Left ventricle myocardium superior (tissue), 1 donor: Measurements from ENCODE around the gene CTNNA3. TPM values are rescaled to one million over a fixed set of nuclear protein-coding genes. Genes with fewer than 3 reads are reported as not detected.
A peak's percentile ranks its signal among the peaks of the same experiment; 100 is the strongest.
"Not testable (repeated sequence)": the region's sequence is repeated elsewhere in the genome, so short reads cannot be mapped to it uniquely, and the experiment has no call there.

ENCODE experiments used
- ATAC-seq: fragments of 200-7000 bp; cut with Tn5 transposase; one replicate; pipeline ENCODE4 v1.9.1; 2020; ENCODE audit warnings: mild to moderate bottlenecking, moderate library complexity
- DNase-seq: peaks from one replicate; pipeline ENCODE4 v3.0.0-alpha.2; 2020
- intact Hi-C: fragments of 100-400 bp; cut with micrococcal nuclease; formaldehyde crosslinking; loops from one replicate; pipeline ENCODE4 v1.11.0; 2022
- total RNA-seq: library from RNA; stranded (reverse); fragmentation: NEBNext Ultra II Directional; extraction: Animal tissue kit (Norgen Biotek cat#: 25700); gene quantifications from one replicate; pipeline ENCODE4 v1.2.1, GENCODE V29; 2021
- donor health status: DM: no; HTN: yes; CAD: no; lungs with severe emphysema.

CTNNA3 gene
- total RNA-seq, 1 donor from 2014 or later, result 130 TPM

DNA sequence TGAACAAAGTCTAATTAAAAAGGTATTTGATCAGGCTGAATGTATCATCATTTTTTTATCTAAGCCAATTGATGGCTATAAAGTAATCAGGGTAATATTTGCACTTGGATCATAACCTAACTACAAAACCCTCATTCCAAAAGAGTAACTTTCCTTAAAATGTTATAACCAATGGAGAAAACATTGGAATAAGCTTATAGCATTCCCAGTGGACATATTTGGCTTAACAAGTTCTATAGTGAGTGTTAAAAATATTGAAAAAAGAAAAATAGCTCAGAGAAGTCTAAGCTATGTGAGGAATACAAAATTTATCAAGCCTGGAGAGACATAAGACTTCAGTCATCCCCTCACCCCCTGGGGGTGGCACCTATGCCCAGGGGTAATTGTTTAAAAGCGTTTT lies 411.4 kb downstream of the CTNNA3 start:
- ATAC-seq (no peak), DNase-seq (no peak)
- intact Hi-C loops, result no loop called here

DNA sequence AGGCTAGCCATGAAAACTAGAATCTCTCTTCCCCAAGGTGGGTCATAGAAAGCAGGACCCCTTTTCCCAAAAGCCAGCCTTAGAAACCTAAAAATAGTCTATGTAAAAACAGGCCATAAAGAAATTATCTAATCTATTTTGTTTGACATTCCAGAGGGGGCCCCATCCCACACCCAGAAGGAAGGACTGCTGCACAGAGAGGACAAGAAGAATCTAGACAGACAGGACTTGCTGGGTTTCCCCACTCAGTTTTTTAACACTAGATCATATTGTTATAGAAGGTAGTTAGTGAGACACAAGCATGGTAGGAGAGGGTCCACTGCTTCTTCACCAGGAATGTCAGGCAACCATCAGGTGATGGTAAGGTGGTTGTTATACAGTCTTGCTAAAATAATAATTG lies 413.1 kb downstream of the CTNNA3 start:
- DNase-seq (no peak), ATAC-seq (no peak)
- intact Hi-C loops, result no loop called here

DNA sequence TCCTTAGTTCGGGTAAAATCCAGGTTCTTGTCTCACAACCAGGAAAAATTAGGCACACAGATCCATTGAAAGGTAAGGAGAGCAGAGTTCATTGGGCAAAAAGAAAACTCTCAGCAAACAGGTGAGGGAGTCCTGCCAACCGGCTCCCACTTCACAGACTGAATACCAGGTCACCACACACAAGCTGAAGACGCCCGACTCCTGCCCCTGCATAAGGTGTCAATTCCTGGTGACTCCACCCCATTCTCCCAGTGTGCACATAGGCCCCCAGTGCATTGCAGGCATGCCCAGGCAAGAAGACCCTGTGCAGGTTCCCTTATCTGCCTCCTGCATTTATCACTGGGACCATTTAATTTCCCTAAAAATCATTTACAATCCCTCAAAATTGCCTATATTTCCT lies 415.6 kb downstream of the CTNNA3 start:
- intact Hi-C loops, result no loop called here
- ATAC-seq (no peak), DNase-seq (no peak)

DNA sequence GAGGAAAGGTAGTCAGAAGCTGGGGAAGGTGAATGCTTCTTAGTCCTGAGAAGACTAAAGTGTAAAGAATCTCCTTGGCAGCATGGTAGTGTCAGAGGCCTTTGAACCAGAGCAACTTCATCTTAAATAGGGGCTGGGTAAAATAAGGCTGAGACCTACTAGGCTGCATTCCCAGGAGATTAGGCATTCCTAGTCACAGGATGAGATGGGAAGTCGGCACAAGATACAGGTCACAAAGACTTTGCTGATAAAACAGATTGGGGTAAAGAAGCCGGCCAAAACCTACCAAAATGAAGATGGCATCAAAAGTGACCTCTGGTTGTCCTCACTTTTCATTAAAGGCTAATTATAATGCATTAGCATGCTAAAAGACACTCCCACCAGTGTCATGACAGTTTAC lies 418.6 kb downstream of the CTNNA3 start:
- intact Hi-C loops, result no loop called here
- no peak for DNase-seq
- ATAC-seq, result no peak

DNA sequence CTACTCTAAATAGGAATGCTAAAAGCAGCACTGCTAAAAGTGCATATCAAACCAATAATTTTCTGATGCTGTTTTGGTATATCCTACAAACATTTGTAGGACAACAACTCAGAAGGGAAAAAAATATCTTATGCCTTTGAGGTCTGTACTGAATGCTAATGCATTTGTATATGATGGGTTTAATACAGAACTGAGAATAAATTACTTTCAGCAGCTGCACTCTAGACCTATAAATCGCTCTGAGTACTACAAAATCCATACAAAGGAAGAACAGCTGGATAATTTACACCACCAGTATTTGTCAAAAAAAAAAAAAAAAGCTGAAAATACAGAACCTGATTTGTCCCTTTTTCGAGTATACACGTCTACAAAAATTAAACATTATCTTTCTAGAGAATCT lies 426.2 kb downstream of the CTNNA3 start:
- DNase-seq, result no peak
- ATAC-seq, result no peak
- intact Hi-C loops, result no loop called here

DNA sequence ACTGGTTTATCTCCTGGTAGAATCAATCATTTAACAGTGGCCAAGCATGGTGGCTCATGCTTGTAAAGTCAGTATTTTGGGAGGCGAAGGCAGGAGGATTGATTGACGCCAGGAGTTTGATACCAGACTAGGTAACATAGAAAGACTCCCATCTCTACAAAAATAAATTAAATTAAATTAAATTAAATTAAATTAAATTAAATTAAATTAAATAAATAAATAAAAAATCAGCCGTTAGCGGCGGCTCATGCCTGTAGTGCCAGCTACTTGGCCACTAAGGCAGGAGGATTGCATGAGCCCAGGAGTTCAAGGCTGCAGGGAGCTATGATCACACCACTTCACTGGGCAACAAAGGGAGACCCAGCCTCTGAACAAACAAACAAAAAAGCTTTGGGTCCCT lies 427.8 kb downstream of the CTNNA3 start:
- intact Hi-C loops, result no loop called here
- ATAC-seq (no peak), DNase-seq (no peak)

DNA sequence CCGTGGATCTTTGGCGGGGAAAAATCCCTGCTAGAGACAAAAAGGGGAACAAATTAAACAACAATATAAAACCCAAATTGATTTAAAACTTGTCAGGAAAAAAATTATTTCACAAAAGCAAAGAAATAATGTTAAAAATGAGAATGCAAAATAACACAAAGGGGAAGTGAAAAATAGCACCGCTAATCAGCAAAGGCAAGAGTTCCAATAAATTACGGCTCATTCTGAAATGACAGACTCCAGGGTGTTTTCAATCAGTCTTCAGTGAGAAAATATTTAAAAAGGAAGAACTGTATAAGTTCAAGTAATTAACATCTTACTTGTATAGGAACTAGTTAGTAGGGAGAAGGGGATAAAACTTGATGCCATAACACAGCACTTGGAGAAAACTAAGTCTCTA lies 433.3 kb downstream of the CTNNA3 start:
- intact Hi-C loops, result no loop called here

DNA sequence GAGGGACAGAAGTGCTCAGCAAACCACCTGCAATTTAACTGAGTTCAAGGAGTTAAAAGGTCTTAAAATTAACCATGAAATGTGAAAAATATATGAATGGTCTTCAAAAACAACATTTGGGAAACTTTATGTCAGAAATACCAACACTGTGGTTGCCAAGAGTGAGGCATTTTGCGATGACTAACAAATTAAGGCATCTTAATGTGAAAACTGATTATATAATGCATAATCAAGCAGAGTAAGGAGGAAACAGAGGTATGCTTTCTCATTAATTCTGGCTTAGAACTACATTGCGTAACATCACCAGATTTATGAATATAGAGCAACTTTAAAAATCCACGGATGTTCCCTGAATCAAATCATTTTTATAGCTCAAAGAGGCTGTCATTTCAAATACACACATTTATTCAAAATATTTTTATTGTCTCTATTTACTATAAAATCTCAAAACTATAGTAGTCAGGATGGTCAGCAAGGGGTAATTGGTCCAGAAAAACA lies 434.6 kb downstream of the CTNNA3 start:
- no peak for DNase-seq
- intact Hi-C loops, result no loop called here
- ATAC-seq, result no peak

More for the DNA sequence above, 433.3 kb downstream of the CTNNA3 start:
- no peak for DNase-seq
- no peak for ATAC-seq

DNA sequence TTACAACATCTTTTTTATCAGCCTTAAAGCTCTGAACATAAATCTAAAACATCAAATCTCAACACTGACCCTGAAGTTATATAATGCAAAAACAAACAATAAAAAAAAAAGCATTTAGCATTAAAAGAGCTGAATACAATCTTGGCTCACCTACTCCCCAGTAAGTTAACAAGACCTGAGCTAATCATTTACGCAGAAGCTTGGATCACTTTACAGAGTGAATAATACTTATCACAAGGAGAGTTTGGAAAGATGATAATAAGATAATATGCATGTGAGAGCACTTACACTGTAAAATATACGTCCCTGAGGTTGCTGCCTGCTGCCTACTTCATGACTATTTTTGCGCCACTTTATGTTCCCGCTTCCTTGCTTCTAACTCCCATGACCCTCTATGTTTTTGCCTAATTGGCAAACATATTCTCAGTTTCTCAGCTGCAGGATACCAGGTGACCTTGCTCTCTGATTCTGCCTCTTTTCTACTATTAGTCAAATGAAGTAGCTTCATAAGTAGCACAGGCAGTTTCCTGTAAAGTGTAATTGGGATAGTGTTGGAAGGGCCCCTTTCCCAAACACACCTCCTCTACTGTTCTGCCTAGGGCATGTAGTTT lies 436.6 kb downstream of the CTNNA3 start:
- ATAC-seq, result no peak
- intact Hi-C loops, result no loop called here
- no peak for DNase-seq

DNA sequence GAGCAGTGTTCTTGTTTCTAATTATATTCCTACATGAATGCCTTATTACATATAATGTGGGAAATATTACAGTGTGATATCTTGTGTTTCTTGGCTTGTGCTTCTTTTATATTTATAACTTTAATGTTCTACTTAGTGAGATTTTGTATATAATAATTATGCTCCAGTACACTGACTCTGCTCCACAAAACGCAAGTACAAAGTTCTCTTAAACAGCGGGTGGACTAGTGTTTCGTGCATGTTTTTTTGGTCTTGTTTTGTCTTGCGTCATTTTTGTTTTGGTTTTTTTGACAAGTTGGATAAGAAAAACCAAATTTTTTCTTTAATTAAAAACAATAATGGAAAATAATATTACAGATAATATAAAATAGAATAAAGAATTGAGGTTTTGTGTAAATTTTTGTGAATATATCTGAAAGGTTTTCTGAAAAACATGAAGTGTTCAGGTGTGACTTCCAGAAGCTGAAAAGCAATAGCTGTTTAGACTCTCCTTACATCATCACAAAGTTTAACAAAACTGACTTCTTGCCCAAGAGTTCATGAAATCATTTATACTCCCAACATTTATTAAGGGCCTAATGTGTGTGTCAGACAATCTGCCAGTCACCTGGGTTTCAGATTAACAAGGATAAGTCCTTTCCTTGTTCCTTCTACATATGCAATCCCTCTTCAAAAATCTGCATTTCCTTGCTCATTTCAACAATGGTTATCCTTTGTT lies 438.4 kb downstream of the CTNNA3 start:
- no peak for DNase-seq
- no peak for ATAC-seq

DNA sequence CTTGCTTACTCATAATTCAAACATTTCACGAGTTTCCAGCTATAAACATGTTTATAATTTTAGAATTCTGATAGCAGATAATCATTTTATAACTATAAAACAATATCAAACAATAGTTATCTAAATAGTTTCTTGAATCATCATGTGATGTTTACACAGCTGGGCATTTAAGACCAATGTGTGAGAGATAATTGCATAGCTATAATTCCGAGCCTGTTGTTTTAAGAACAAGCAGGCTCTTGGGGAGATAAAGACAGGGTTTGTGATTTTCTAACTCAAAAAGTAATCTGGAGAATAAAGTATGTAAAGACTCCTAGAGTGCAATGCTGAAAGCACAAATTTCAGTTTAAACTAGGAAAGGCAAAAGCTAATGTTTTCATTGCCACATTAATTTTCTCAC lies 439.0 kb downstream of the CTNNA3 start:
- DNase-seq (no peak), ATAC-seq (no peak)
- intact Hi-C loops, result no loop called here

More for the DNA sequence above, 438.4 kb downstream of the CTNNA3 start:
- intact Hi-C loops, result no loop called here

DNA sequence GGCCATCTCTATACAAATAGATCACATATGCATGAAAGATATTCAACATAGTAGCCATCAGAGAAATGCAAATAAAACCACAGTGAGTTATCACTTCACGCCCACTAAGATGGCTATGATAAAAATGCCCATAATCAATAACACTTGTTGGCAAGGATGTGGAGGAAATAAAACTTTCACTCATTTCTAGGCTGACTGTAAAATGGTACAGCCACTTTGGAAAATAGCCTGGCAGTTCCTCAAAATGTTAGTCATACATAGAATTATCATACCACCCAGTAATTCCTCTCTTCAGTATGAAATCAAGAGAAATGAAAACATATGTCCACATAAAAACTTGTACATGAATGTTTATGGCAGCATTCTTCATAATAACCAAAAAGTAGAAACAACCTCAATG lies 445.3 kb downstream of the CTNNA3 start:
- ATAC-seq, result no peak
- intact Hi-C loops, result no loop called here

DNA sequence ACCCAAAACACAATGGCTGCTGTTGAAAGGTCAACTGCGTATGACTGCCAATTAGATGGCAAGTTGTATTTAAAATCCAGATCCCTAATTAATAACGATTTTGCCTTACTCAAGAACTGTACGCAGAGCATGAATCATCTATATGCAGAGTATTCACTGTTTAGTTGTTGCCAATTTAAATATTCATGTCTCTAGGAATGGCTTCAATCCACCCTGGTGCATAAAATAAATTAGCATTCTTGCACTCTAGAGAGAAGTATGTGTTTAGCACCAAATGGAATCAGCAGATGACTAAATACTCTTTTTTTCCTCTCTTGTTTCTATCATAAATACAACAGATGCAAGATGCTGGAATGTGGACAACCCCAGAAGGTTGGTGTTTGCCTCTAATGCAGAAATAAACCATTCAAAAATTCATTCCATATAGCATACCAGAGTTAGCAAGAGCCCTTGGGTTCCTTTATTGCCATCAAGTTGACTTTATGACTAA lies 449.9 kb downstream of the CTNNA3 start:
- no peak for DNase-seq
- ATAC-seq, result no peak
- intact Hi-C loops, result no loop called here

More for the DNA sequence above, 445.3 kb downstream of the CTNNA3 start:
- DNase-seq, result no peak

DNA sequence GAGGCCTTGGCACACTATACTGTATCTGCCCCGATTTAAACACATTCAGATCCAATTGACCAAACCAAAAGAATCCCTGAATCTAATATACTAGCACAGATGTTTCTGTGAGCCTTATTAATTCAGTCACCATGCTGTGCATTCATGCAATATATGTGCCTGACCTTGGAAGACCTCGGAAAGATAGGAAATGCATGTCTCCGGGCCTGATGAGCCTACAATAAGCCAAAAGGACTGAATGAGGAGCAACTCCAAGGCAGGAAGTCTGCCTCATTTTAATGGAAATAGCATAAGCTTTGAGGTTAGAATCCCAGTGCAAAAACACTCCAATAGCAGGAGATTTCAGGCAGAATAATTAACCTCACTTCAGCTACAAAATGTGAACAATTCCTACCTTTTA lies 453.5 kb downstream of the CTNNA3 start:
- no peak for ATAC-seq
- intact Hi-C loops, result no loop called here
- DNase-seq, result no peak

DNA sequence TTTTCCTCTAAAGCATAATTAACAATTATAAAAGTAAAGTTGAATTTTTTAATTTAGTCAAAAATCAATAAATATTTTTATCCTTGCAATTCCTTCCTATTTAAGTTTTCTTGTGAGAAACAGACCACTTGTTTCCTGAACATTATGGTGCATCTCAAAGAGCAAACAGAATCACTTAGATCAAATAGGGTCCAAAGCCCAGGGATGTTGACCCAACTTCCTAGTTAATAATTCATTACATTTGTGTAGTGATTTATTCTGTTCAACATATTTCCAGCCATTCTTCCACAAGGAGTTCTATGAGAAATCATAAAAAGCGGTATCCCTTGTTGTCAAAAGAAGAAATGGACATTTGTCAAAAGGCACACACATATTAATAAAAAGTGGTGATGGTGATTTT lies 454.5 kb downstream of the CTNNA3 start:
- DNase-seq, result no peak
- no peak for ATAC-seq
- intact Hi-C loops, result no loop called here

DNA sequence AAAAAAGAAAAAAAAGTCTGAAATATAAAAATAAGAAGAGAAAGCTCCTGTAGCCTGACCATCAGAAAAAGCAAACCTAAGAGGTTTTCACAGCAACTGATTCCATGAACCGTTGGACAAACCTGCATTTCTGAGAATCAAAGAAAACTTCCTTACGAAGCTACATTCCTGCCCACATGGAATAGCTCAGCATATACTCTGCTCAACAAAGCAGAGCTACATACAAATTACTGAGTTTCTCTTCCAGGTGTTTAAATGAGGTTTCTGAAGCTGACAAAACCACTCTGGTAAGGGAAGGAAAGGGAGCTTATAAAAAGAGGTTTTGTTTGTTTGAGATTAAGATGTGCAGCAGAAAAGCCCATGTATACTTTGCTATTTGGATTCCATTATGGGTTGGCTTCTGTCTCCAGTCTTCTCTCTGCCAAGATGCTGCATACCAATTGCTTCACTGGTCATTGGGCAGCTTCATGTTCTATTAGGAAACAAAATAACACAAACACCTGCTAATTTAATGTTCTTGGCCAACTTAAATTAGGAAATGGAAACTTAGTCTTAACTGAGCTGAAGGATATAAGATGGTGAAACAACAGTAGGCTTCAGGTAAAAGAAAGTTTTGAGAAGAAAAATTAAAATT lies 456.0 kb downstream of the CTNNA3 start:
- DNase-seq, result no peak
- peak; percentile 44 for ATAC-seq
- intact Hi-C loops, result no loop called here

DNA sequence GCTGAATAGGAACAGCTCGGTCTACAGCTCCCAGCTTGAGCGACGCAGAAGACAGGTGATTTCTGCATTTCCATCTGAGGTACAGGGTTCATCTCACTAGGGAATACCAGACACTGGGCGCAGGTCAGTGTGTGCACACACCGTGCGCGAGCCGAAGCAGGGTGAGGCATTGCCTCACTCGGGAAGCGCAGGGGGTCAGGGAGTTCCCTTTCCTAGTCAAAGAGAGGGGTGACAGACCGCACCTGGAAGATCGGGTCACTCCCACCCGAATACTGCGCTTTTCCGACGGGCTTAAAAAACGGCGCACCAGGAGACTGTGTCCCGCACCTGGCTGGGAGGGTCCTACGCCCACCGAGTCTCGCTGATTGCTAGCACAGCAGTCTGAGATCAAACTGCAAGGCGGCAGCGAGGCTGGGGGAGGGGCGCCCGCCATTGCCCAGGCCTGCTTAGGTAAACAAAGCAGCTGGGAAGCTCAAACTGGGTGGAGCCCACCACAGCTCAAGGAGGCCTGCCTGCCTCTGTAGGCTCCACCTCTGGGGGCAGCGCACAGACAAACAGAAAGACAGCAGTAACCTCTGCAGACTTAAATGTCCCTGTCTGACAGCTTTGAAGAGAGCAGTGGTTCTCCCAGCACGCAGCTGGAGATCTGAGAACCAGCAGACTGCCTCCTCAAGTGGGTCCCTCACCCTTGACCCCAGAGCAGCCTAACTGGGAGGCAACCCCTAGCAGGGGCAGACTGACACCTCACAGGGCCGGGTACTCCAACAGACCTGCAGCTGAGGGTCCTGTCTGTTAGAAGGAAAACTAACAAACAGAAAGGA lies 465.1 kb downstream of the CTNNA3 start:
- DNase-seq, intact Hi-C loops, ATAC-seq: not testable (repeated sequence)

DNA sequence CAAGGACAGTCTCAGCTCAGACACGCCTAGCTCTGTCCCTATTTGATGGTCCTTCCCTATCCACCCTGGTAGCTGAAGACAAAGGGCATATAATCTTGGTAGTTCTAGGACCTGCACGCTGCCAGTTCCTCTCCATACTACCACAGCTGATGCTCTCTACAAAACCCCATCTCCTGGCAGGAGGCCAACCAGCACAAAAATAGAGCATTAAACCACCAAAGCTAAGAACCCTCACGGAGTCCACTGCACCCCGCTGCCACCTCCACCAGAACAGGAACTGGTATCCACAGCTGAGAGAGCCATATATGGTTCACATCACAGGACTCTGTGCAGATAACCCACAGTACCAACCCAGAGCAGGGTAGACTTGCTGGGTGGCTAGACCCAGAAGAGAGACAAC lies 470.8 kb downstream of the CTNNA3 start:
- intact Hi-C loops, result no loop called here
- no peak for DNase-seq
- no peak for ATAC-seq

DNA sequence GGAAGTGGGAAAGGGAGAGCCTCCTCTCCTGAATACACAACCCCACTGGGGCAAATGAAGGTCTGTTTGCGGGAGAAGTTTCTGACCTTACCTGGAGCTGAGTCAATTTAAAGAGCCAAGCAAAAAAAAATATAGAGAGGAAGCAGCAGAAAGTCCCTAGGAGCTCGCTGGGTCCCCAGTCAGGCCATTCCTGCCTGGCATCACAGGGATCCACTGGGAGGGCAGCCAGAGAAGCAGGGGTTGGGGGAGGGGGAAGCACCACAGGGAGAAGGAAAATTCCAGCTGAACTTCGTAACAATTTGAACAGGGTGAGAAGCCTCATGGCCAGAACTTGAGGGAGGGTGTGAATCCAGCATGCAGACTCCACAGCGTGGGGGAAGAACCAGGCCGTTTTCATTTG lies 471.4 kb downstream of the CTNNA3 start:
- ATAC-seq (peak; percentile 71), DNase-seq (no peak)
- intact Hi-C loops, result no loop called here

DNA sequence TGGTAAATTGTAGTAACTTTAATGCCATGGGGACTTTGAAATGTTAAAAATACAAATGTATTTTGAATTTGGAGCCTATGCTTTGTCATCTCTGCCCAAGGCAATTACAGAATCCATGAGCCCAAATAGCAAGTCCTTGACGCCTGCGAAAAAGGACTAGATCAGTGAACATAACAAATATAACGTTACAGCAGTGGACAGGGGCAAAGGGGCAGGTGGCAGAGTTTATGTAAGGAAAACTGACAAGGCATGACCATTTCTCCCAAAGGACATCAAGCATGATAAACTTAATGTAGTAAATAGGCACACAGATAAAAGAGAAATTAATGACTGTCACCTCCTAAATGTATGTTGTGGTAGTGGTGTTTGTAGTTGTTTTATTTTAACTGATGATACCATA lies 473.1 kb downstream of the CTNNA3 start:
- intact Hi-C loops, result no loop called here
- ATAC-seq (no peak), DNase-seq (no peak)
